RWPE1 (cell line): Measurements from ENCODE around the gene MAML3.
A peak's percentile ranks its signal among the peaks of the same experiment; 100 is the strongest.

ENCODE experiments used
- CTCF ChIA-PET: fragments of 350-600 bp; sonication (Branson Sonifier 250); formaldehyde crosslinking; extraction: SDS; loops from one replicate; lab custom pipeline; 2021; lab: Yijun Ruan, JAX
- POLR2A ChIA-PET: fragments of 400-600 bp; formaldehyde crosslinking; extraction: SDS; loops from one replicate; lab custom pipeline; 2020; ENCODE audit warnings: antibody characterized with exemption; ENCODE audit not compliant: low non-redundant PET; lab: Yijun Ruan, JAX
- DNase-seq: peaks from one replicate; pipeline ENCODE4 v3.0.0; 2012; ENCODE audit warnings: low spot score
- H3K27ac ChIP-seq: fragments of 450-650 bp; 2 replicates; pipeline ENCODE4 v1.5.1; 2017
- TF ChIP-seq, protein P1 (sequence below): fragments of 450-650 bp; conservative IDR thresholded peaks from 2 replicates; pipeline ENCODE4 v1.5.1; 2017; ENCODE audit warnings: low read depth, mild to moderate bottlenecking

Gene MAML3

GRCh38 chr4:139984471-139984870, 169.5 kb downstream of the MAML3 start:
- CTCF ChIA-PET, result no interaction called here
- no peak for DNase-seq
- TF ChIP-seq, protein P1, sequence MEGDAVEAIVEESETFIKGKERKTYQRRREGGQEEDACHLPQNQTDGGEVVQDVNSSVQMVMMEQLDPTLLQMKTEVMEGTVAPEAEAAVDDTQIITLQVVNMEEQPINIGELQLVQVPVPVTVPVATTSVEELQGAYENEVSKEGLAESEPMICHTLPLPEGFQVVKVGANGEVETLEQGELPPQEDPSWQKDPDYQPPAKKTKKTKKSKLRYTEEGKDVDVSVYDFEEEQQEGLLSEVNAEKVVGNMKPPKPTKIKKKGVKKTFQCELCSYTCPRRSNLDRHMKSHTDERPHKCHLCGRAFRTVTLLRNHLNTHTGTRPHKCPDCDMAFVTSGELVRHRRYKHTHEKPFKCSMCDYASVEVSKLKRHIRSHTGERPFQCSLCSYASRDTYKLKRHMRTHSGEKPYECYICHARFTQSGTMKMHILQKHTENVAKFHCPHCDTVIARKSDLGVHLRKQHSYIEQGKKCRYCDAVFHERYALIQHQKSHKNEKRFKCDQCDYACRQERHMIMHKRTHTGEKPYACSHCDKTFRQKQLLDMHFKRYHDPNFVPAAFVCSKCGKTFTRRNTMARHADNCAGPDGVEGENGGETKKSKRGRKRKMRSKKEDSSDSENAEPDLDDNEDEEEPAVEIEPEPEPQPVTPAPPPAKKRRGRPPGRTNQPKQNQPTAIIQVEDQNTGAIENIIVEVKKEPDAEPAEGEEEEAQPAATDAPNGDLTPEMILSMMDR, result no peak
- no peak overlapping the region for H3K27ac ChIP-seq
- POLR2A ChIA-PET, result no interaction called here

DNA sequence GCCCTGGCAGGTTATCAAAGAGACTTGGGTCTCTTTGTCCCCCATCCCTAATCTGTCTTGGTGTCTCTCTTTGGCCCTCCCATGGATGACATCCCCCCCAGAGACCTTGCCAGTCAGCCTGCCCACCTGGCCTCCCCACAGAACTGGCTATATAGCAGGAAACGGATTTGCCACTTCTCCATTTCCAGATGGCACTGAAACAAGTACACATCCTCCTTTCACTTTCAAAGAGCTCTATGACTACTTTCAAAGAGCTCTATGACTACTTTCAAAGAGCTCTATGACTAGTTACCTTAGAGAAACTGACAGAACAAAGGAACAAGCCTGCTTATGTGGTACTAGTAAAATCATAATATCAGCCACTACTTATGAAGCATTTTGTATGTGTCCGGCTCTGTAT, 175.3 kb downstream of the MAML3 start:
- H3K27ac ChIP-seq, result no peak overlapping the region
- ChIA-PET POLR2A (no interaction called here), CTCF (interaction anchor here (0.5 kb wide), 1 partner anchor 54 kb away, joined by 3 read pairs; no protein-coding TSS in a partner anchor)
- no peak for DNase-seq
- TF ChIP-seq, protein P1, result no peak

- TF ChIP-seq, protein P1, result no peak
- DNase-seq, result no peak
- ChIA-PET CTCF (no interaction called here), POLR2A (no interaction called here)
- no peak overlapping the region for H3K27ac ChIP-seq
These were observed 176.0 kb downstream of the MAML3 start for GRCh38 chr4:139977838-139978609.

DNA sequence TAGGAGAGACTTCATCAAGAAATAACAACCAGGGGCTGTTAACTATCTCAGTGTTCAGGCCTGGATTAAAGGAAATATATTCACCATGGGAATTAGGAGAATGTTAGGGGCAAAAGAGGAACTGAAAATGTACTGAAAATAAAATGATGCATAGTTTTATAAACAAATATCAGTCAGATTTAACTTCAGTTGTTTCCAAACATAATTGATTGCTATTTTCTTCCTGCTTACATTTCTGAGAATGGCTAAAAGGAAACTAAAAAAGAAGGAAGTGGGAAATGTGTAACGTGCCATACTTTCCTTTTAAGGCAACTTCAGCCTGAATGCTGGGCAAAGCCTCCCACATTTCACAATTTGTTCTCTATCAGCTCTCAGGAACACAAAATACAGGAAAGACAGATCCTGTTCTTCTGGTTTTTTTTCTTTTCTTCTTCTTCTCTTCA, 178.1 kb downstream of the MAML3 start:
- CTCF ChIA-PET, result no interaction called here
- peak; percentile 29 for DNase-seq
- TF ChIP-seq, protein P1, result no peak
- POLR2A ChIA-PET, result no interaction called here
- H3K27ac ChIP-seq, result no peak overlapping the region

- POLR2A ChIA-PET, result no interaction called here
- TF ChIP-seq, protein P1, result no peak
- DNase-seq, result no peak
- H3K27ac ChIP-seq, result no peak overlapping the region
- CTCF ChIA-PET, result interaction anchor here (0.6 kb wide), 2 partner anchors 12 to 846 kb away, joined by 3 read pairs; no protein-coding TSS in a partner anchor
These were observed 180.4 kb downstream of the MAML3 start for GRCh38 chr4:139973616-139974015.

DNA sequence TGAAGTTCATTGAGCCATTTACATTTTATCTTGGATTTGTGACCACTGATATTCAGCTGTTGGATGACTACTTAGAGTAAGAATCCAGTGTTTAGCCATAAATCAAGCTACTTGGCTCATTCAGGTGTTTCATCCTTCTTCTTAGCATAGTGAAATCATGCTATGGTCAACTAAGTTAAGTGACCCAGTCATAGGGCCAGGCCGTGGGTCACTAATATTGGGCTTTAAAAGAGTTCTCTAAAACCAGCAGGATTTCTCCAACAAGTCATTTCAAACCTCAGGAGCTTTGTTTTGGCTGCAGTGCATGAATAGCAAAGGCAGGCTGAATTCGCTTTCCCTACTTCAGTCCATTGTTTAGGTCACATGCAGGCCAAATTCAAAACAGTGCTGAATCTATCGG, 181.0 kb downstream of the MAML3 start:
- H3K27ac ChIP-seq, result no peak overlapping the region
- ChIA-PET CTCF (interaction anchor here (0.8 kb wide), 1 partner anchor 353 kb away, joined by 3 read pairs; no protein-coding TSS in a partner anchor), POLR2A (no interaction called here)
- DNase-seq, result no peak
- TF ChIP-seq, protein P1, result no peak
